Ammon's horn (tissue), 1 donor: Measurements from ENCODE around the gene NEDD9.

Experiments used
- DNase-seq: peaks from one replicate; pipeline ENCODE4 v3.0.0-alpha.2; 2016; ENCODE audit warnings: low spot score

The NEDD9 gene, protein sequence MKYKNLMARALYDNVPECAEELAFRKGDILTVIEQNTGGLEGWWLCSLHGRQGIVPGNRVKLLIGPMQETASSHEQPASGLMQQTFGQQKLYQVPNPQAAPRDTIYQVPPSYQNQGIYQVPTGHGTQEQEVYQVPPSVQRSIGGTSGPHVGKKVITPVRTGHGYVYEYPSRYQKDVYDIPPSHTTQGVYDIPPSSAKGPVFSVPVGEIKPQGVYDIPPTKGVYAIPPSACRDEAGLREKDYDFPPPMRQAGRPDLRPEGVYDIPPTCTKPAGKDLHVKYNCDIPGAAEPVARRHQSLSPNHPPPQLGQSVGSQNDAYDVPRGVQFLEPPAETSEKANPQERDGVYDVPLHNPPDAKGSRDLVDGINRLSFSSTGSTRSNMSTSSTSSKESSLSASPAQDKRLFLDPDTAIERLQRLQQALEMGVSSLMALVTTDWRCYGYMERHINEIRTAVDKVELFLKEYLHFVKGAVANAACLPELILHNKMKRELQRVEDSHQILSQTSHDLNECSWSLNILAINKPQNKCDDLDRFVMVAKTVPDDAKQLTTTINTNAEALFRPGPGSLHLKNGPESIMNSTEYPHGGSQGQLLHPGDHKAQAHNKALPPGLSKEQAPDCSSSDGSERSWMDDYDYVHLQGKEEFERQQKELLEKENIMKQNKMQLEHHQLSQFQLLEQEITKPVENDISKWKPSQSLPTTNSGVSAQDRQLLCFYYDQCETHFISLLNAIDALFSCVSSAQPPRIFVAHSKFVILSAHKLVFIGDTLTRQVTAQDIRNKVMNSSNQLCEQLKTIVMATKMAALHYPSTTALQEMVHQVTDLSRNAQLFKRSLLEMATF

DNA sequence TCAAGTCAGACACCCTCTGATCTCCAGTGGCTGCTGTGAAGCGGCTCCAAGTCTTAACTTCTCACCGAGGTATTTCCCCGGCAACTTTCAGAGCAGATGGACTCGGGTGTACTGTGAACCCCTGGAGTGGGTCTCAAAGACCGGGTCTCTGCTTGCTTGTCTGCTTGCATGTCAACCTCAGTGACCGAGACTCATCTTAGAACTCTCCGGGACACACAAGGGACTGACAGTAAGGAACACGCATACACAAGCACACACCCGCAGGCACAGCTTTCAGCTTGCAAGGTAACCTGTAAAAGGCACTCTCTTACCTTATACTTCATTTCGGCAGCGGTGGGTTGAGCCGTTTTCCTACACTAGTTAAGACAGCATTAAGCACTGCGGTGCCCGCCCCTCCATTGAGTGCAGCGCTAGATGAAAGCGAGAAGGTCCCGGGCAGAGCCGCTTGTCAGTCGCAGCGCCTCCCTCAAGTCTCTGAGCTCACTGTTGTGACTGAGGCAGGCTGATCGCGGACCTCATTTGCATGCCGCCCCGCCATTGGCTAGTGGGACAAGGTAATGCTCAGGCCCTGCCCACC is at the start of gene NEDD9:
TSS of gene NEDD9 (minus strand) at position 476 of the 577 bp plus-strand sequence. CDS start at position 323, 153 bp downstream.
- DNase-seq = peak; percentile 98

DNA sequence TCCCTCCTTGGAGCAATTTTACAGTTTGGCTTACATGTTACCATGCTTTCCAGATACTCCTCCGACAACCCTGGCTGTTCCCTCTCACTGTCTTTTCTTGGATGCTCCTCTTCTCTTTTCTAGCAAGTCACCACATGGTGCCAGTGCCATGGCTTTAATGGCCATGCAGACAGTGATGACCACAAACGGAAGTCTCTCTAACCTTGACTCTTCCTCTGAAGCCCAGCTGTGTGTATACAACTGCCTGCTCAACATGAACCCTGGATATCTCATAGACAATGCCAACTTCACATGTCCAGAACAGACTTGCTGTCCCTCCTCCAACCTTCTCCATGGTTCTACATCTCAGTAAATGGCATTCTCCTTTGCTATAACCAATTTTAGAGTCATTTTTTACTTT is 49.8 kb upstream of the NEDD9 start:
- no peak for DNase-seq

DNA sequence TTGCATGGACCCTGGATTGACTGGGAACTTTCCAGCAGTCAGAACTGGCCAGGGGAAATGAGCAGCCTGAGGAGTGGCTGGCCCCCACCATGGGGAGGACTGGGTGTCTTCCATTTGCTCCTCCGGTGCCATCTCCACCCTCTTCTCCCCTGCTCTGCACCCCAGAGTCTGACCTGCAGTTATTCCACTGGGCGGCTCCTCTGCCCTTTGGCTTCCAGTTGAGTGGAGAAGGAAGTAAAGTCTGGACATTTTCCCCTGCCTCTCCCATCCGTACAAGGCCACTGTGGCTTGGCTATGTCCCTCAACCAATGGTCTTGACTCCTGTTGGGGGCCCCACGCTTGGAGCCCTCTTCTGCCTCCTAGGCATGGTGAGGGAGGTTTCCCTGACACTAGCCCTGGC is 47.9 kb upstream of the NEDD9 start:
- no peak for DNase-seq

DNA sequence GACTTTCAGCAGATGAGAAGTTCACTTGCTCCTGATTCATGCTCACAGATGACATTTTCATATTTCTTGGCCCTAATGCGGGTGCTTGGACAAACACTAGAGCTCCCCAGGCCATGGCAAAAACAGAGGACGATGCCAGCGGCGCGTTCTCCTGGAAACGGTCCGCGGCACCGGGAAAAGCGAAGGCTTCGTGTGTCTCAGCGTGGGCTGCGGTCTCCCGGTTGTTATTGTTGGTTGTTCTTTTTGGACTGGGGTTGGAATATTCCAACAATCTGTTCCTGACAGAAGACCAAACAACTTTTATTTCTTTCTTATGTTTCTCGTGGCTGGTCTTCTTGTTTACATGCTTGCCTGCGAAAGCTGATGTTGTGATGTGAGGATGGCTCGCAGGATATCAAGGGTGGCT is 46.8 kb upstream of the NEDD9 start:
- no peak for DNase-seq

DNA sequence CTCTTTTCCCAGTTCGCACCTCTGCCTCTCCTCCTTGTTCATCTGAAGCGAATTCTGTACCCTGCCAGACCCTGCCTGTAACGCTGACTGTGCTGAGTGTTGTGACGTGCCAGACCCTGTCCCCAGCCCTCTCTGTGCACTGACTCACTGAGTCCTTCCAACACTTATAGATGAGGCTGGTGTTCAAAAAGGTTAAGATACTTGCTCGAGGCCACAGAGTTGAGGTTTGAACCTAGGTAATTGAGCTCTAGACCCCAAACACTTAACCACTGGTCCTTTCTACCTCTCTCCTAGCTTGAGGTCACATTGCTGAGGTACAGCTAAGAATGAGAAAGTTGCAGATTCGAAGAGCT is 45.7 kb upstream of the NEDD9 start:
- DNase-seq = no peak

DNA sequence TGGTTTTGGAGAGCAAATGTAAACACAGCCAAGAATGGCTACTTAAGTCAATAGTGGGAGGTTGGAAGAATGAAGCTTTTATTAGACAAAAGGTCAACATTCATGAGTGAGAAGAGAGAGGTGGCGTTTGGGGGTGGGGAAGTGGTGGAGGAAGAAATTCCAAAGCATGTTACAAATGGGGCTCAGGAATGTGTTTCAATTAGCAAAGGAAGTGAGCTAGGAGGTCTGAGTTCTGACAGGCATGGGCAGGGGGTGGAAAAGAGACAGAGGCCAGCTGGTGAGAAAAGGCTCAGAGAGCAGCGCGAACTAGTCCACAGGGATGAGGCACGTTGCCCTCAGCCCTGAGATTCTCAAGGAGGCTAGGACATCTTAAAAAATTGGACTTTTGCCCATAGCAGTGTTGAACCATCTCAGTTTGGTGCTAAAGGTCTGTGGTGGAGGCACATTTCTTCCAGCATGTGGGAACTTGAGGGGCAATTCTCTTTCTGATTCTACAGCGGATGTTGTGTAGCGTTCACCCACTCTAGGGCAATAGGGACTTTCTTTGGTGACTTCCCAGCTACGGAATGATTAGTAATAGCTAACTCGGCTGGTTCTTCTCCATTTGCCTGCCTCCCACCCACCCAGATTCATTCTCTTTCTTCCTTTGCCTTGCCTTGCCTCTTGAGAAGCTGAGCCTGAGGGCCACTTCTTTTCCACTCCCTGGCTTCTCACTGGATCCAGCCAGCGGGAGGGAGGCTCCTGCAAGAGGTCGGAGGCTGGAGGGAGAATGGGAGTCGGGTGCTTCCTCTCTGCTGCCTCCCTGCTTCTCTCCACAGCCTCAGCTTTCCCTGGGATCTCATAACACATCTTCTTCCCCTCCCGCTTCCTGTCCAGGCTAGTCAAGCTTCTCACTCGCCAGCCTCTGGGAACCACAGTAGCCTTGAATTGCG is 45.1 kb upstream of the NEDD9 start:
- no peak for DNase-seq

DNA sequence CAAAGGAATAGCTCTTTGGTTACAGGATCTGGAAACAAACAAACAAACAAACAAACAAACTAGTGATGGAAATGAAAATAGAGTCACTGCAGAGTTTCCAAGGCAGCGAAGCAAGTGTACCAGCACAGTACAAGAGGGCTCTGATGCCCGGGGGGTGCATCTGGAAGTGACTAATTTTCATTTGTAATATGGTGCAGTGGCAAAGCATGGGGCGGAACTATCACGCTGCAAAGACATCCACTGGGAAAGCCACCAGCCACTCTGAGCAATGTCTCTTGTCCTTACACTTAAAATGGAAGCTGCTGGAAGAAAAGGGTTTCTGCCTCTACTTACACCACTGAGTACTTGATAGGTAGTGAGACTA is 44.4 kb upstream of the NEDD9 start:
- DNase-seq = no peak

DNA sequence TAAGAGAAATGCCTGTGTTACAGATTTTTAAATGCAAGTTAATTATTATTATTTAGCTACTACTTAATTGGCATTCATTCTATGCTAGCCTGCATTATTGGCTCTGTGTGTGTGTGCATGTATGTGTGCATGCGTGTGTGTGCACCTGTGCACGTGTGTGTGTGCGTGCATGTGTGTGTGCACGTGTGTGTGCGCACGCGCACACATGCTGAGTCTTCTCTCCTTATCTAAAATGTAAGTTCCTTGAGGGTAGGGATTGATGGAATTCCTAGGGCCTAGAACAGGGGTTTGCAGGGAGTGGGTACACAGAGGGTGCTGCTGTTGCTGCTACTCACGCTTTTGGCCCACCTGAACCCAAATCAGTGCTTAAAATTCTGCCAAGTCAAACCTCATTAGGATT is 43.8 kb upstream of the NEDD9 start:
- DNase-seq = no peak

DNA sequence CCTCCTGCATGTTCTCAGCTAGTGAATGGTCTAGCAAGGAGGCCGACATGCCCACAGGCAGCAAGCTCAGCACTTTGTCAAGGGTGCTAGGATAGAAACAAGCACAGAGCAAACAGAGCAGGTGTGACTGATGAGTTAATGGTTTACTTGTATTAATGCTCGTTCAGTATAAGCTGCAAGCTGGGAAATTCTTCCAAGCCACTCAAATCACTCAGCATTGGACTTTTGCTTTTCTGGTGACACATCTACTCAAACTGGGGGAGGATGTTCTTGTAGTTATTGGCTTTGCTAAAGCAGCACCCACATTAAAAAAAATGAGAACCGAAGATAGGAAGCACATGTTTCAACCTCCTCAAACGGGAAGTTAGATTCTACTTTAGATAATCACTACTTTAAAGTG is 43.1 kb upstream of the NEDD9 start:
- no peak for DNase-seq

DNA sequence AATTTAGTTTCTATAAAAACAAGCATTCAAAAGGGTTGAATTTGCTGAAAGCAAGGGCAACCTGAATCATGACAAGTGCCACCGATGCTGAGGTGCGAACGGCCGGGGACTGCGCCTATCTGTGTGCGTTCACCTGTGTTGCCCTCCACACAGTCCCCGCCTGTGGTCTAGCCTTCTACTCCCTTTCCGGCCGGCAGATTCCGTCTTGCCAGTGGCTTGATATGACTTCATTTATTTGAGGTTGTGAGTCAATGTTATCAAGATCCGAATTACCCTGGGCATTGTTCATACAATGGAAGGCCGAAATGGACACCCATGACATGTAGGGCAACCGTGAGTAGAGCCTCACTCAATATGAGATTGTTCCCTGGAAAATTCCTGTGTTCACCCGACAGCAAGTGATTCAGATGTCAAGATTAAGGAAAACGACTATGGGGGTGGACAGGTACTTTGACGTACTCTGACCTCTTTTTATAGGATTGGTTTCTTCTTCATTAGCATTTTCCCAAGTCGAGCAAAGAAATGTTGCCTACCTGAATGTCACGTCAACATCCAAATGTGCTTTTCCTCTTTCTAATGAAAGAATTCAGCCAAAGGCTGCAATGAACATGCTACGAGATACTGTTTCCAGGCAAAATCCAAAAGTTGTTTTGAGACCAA is 41.1 kb upstream of the NEDD9 start:
- DNase-seq = no peak

DNA sequence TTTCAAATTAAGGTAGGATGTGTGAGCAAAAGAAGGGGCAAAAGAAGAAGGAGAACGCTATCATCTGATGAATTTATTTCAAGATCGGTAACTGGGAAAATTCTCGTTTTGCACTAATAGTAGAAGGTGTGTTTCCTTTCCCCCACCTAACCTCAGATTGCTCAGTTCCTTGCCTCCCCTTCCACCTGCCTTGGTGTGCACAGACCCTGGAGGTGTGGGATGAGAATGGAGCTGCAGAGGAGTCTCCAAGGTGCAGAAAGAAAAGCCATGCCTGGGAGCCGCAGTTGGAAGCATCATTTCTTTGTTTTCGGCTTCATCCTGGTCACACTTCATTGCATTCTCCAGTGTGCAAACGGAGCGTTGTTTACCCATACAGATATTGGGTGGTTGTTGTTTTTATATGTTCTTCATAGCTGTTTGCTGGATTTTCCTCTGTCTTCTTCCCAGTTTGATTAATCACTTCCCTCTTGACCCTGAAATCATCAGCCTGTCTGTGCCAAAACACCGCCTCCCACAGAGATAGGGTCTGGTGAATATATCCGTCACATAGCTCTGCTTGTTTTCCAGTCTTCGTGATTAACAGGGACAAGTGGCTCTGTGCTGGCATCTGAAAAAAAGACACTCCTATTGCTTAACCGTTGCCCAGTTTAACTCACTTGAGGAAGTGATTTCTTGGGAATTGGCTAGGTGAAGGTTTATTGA is 40.2 kb upstream of the NEDD9 start:
- DNase-seq = no peak

DNA sequence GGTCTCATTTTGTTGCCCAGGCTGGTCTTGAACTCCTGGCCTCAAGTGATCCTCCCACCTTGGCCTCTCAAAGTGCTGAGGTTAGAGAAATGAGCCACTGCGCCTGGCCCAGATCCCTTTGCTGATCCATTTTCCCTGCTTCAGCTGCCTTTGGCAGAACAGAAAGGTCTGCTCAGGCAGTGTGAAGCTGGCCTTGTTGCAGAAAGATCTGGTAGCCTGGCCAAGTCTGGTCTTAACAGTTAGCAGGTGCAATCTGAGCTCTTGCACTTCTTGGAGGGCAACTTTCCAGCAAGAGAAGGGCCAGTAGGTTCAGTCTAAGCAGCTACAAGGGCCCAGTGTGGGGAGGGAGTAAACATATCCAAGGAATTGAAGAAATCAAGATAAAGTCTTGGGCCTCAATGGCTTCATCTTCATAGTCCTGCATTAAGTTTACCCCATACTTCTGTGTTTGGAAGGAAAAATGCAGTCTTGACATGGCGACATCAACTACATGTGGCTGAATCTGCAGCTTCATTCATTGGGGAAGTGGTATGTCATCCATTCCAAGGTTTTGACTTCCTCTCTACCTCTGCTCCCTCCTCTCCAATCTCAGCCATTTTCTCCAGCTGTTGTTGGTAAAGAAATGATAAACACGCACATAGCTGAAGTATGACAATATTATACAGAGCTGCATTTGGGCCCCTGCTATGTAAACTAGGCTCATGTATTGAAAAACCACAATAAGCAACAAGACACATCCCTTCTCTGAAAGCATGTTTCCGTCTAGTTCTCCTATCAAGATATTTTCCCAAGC is 39.0 kb upstream of the NEDD9 start:
- no peak for DNase-seq

DNA sequence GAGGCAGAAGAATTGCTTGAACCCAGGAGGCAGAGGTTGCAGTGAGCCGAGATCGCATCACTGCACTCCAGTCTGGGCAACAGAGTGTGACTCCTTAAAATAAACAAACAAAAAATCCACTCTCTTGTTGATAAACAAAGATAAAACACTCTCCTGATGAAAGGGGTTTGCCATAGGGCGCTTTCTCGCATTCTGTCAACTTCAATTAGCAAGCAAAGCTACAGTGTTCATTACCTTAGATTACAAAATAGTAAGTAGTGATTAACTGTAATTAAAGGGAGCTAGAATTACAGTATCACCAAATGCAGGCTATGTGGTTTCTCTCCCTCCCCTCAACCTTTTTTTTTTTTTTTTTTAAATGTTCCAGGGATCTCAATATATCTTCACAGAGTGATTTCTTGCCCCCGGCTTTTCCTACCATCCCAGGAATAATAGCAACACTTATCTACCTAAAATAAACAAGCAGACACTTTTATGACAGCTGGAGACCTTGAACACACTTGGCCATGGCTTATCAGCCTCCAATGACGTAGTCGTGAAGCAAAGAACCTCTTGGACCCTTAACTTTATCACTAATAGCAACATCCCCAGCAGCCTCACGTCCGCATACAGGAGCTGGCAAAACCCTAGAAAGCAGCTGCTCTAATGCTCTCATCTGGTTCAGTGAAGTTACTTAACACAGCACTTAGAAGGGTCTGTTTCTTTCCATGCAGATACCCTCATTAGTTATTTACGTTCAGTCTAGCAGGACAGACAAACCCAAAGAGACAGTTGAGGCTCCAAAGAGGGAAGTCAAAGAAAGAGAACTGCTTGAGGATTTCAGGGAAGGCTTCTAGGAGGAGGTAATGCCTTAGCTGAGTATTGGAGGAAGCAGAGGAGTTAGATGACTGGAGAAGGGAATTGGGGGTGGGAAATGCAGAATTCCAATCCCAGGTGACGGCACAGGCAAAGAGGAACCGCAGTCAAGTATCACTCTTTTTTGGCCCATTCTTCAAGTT is 37.9 kb upstream of the NEDD9 start:
- no peak for DNase-seq

DNA sequence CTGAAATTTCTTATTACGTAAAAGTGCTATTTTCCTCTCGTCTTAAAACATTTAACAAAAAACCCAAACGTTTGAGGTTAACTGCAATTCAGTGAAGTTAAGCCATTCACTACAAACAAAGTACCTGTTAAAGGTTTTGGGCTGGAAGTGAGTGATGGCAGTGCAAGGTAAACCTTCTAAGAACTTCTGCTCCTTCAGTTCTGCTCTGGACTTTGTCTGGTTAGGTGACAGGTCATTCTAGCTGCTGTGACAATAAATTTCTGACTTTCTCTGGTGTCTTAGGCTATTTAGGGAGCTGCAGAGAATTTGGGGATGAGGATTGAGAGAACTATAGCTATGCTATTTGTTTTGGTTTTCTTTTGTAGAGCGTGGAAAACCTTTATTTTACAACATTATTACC is 36.5 kb upstream of the NEDD9 start:
- no peak for DNase-seq

DNA sequence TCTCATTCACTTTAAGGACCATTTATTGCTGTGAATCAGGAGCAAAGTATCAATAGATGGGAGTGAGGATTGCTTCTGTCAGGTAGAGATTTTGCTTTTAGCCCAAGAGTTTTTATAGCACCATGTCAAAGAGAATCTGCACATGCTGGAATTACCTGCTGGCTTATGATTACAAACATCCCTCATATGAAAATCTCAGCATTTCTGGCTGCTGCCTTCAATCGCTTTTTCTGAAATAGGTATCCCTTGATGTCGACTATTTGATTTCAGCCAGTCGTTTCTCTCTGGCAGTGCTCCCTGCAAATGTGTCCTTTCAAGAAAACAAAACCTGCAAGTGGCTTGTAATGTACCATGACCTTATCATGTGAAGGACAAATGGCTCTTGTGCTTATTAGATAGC is 34.5 kb upstream of the NEDD9 start:
- no peak for DNase-seq

DNA sequence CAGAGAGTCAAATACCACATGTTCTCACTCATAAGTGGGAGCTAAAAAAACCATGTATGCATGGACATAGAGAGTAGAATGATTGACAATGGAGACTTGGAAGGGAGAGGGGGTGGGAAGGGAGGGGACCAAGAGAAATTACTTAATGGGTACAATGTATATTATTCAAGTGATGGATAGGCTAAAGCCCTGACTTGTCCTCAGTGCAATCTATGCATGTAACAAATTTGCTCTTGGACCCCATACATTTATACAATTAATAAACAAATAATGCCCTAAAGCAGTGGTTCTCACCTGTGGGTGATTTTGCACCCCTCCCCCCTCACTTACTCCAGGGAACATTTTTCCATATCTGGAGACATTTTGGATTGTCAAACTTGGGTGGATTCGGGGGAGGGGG is 33.5 kb upstream of the NEDD9 start:
- no peak for DNase-seq

DNA sequence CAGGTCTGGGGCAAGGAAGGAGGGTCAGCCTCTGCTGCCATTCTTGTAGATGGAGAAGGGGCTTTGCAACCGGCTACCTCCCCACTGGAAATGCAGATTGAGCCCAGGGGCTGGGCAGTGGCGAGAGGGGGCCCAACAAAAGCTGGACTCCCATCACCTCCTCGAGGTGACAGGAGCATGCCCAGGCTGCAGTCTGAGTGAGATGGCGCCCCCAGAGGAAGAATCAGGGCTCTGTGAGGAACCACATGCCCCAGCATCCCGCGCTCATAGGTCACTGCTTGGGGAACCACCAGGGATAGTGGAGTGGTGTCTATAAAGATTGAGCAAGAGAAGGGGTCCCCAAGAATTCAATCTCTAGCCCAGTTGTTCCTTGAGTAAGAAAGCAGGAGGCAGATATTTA is 31.6 kb upstream of the NEDD9 start:
- DNase-seq = no peak

DNA sequence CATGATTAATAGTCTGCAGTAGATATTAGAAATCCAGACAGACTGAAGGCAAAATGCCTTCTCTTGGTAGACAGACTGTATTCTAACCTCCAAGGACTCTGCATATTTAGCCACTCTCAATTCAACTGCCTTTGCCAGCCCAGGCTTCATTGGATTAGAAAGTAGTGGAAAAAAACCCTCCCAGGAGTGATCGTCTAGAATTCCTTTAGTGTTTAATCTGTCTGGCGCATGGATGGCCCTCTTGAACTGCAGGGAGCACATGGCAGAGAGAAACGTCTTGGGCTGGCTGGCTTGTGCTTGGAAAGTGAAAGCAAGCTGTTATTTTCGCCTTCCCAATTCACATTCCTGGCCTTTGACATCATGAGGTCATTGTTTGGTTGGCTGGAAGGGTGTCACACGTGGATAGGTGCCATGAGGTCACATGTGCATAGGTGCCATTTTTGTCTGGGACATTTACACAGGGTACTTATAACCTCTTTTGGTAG is 30.9 kb upstream of the NEDD9 start:
- no peak for DNase-seq

DNA sequence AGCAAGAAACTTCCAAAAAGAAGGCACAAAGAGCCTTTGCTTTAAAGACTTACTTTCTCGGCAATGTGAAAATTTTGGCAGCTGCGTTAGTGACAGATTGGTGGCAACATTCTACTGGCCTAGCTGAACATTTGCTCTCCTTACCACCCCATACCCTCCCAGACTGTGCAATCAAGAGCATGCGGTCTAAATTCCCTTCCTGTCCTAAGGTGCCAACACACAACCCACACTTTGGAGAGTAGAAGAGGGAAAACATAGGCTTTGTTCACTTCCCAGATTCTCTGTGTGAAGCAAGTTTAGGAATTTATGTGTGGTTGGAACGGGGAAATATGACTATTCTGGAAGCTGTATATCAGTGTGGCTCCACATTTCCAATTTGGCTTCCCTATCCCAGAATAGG is 29.8 kb upstream of the NEDD9 start:
- DNase-seq = peak; percentile 54
